WTC11 (cell line): ENCODE measurements around the gene ZNF672. TPM values are rescaled to one million over a fixed set of nuclear protein-coding genes. Genes with fewer than 3 reads are reported as not detected.

Experiments used
- ATAC-seq: fragments of 200-7000 bp; cut with Tn5 transposase; 2 replicates; pipeline ENCODE4 v1.10.0; 2021; ENCODE audit warnings: mild to moderate bottlenecking, moderate library complexity
- CTCF ChIA-PET: fragments of 300-600 bp; sonication (Branson Sonifier 250); formaldehyde crosslinking; loops from one replicate; lab custom pipeline; 2021; ENCODE audit warnings: antibody characterized with exemption; lab: Charles Lee
- POLR2A ChIA-PET: fragments of 350-600 bp; sonication (Branson Sonifier 250); formaldehyde crosslinking; loops from one replicate; lab custom pipeline; 2021; ENCODE audit warnings: antibody characterized with exemption; lab: Charles Lee
- DNase-seq: peaks from one replicate; pipeline ENCODE4 v3.0.0; 2021; ENCODE audit warnings: low spot score
- H3K27ac Mint-ChIP-seq: 2 replicates; pipeline ENCODE4 v1.8.0; 2021; ENCODE audit warnings: mixed read lengths
- H3K27me3 Mint-ChIP-seq: 2 replicates; pipeline ENCODE4 v1.8.0; 2021; ENCODE audit warnings: low read depth, mild to moderate bottlenecking, moderate library complexity, mixed read lengths
- H3K36me3 Mint-ChIP-seq: 2 replicates; pipeline ENCODE4 v1.8.0; 2021; ENCODE audit warnings: mixed read lengths
- H3K4me1 Mint-ChIP-seq: 2 replicates; pipeline ENCODE4 v1.8.0; 2022; ENCODE audit warnings: mixed read lengths
- H3K4me3 Mint-ChIP-seq: 2 replicates; pipeline ENCODE4 v1.8.0; 2021; ENCODE audit warnings: mild to moderate bottlenecking, moderate library complexity, mixed read lengths
- H3K9me3 Mint-ChIP-seq: 2 replicates; pipeline ENCODE4 v1.8.0; 2021; ENCODE audit warnings: mixed read lengths
- CREM ChIP-seq: sonication (generic); formaldehyde crosslinking; IDR thresholded peaks from 2 replicates; pipeline ENCODE4 v1.8.1; 2022; ENCODE audit warnings: mild to moderate bottlenecking, missing genetic modification reagents, moderate library complexity
- EMX1 ChIP-seq: fragments of 250-450 bp; sonication (Bioruptor Pico); IDR thresholded peaks from 2 replicates; pipeline ENCODE4 v1.8.0; 2021; ENCODE audit warnings: mild to moderate bottlenecking
- ERG ChIP-seq: fragments of 250-450 bp; sonication (Bioruptor Pico); IDR thresholded peaks from 2 replicates; pipeline ENCODE4 v1.8.0; 2021; ENCODE audit warnings: mild to moderate bottlenecking
- IRF1 ChIP-seq: sonication (generic); formaldehyde crosslinking; IDR thresholded peaks from 2 replicates; pipeline ENCODE4 v1.8.0; 2023; ENCODE audit warnings: missing genetic modification reagents
- MXD4 ChIP-seq: fragments of 250-450 bp; sonication (Bioruptor Pico); IDR thresholded peaks from 2 replicates; pipeline ENCODE4 v1.8.0; 2021; ENCODE audit warnings: mild to moderate bottlenecking, moderate library complexity, borderline replicate concordance
- NR1H2 ChIP-seq: sonication (generic); formaldehyde crosslinking; IDR thresholded peaks from 2 replicates; pipeline ENCODE4 v1.9.0; 2021; ENCODE audit warnings: mild to moderate bottlenecking, moderate library complexity, missing genetic modification reagents
- USF2 ChIP-seq: sonication (generic); formaldehyde crosslinking; IDR thresholded peaks from 2 replicates; pipeline ENCODE4 v1.8.1; 2023; ENCODE audit warnings: mild to moderate bottlenecking, missing genetic modification reagents, moderate library complexity
- ZNF232 ChIP-seq: sonication (generic); formaldehyde crosslinking; IDR thresholded peaks from 2 replicates; pipeline ENCODE4 v1.8.0; 2022; ENCODE audit warnings: mild to moderate bottlenecking, missing genetic modification reagents
- ZNF317 ChIP-seq: sonication (generic); formaldehyde crosslinking; IDR thresholded peaks from 2 replicates; pipeline ENCODE4 v1.8.1; 2023; ENCODE audit warnings: low read depth, mild to moderate bottlenecking, moderate library complexity, missing genetic modification reagents, borderline replicate concordance
- ZNF423 ChIP-seq: fragments of 250-450 bp; sonication (Bioruptor Pico); IDR thresholded peaks from 2 replicates; pipeline ENCODE4 v2.1.2; 2022; ENCODE audit warnings: mild to moderate bottlenecking, moderate library complexity
- ZNF512 ChIP-seq: sonication (generic); formaldehyde crosslinking; IDR thresholded peaks from 2 replicates; pipeline ENCODE4 v1.8.1; 2022; ENCODE audit warnings: missing genetic modification reagents, borderline replicate concordance
- ZNF671 ChIP-seq: fragments of 250-450 bp; sonication (Bioruptor Pico); IDR thresholded peaks from 2 replicates; pipeline ENCODE4 v1.8.0; 2021; ENCODE audit warnings: mild to moderate bottlenecking
- total RNA-seq: library from RNA; stranded (reverse); gene quantifications from 3 replicates; pipeline ENCODE4 v1.2.3, GENCODE V29; 2021
- TF ChIP-seq, protein P1 (sequence below): sonication (generic); formaldehyde crosslinking; IDR thresholded peaks from 2 replicates; pipeline ENCODE4 v1.8.1; 2022; ENCODE audit warnings: mild to moderate bottlenecking, missing genetic modification reagents, moderate library complexity, borderline replicate concordance

Gene ZNF672
- total RNA-seq, 1 experiment from 2014 or later, result 37.9 TPM

- DNase-seq, result no peak
Observed at GRCh38 chr1:248844526-248844925, 6.5 kb downstream of the ZNF672 start.

DNA sequence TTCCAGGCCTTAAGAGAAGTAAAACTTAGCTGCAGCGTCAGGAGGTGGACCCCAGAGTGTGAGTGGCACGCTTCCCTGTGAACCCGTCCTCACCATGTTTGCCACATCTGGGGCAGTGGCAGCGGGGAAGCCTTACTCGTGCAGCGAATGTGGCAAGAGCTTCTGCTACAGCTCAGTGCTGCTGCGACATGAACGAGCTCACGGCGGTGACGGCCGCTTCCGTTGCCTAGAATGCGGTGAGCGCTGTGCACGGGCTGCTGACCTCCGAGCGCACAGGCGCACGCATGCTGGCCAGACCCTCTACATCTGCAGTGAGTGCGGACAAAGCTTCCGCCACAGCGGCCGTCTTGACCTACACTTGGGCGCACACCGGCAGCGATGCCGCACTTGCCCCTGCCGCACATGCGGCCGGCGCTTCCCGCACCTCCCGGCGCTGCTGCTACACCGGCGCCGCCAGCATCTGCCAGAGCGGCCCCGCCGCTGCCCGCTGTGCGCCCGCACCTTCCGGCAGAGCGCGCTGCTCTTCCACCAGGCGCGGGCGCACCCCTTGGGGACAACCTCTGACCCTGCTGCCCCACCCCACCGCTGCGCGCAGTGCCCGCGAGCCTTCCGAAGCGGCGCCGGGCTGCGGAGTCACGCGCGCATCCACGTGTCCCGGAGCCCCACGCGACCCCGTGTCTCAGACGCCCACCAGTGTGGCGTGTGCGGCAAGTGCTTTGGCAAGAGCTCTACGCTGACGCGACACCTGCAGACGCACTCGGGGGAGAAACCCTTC, 9.3 kb downstream of the ZNF672 start:
- peaks cover 25% of the 10 kb centered on the region for H3K36me3 Mint-ChIP-seq
- TF ChIP-seq EMX1 (CRISPR knock-in tag), result no peak
- no peak for TF ChIP-seq USF2 (CRISPR knock-in tag)
- no peak for TF ChIP-seq ZNF423
- TF ChIP-seq IRF1 (CRISPR knock-in tag), result no peak
- no peak for TF ChIP-seq ZNF232 (CRISPR knock-in tag)
- TF ChIP-seq MXD4 (CRISPR knock-in tag), result no peak
- TF ChIP-seq, protein P1, sequence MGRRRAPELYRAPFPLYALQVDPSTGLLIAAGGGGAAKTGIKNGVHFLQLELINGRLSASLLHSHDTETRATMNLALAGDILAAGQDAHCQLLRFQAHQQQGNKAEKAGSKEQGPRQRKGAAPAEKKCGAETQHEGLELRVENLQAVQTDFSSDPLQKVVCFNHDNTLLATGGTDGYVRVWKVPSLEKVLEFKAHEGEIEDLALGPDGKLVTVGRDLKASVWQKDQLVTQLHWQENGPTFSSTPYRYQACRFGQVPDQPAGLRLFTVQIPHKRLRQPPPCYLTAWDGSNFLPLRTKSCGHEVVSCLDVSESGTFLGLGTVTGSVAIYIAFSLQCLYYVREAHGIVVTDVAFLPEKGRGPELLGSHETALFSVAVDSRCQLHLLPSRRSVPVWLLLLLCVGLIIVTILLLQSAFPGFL (CRISPR knock-in tag), result no peak
- TF ChIP-seq ERG (CRISPR knock-in tag), result no peak
- no peak for TF ChIP-seq ZNF317
- POLR2A ChIA-PET, result interaction anchor here (1.0 kb wide), 1 partner anchor 11 kb away, joined by 3 read pairs; no protein-coding TSS in a partner anchor
- H3K9me3 Mint-ChIP-seq, result no peaks in the 10 kb centered on the region
- no peaks in the 10 kb centered on the region for H3K27me3 Mint-ChIP-seq
- CTCF ChIA-PET, result interaction anchor here (0.6 to 2.4 kb wide), 2 partner anchors 11 to 36 kb away, joined by 3 to 9 read pairs; partner anchors contain the start of gene ZNF692
- H3K4me1 Mint-ChIP-seq, result no peaks in the 10 kb centered on the region
- no peak overlapping the region for H3K4me3 Mint-ChIP-seq
- ATAC-seq (no peak), DNase-seq (no peak)
- no peak overlapping the region for H3K27ac Mint-ChIP-seq

More at GRCh38 chr1:248844526-248844925, 6.5 kb downstream of the ZNF672 start:
- Mint-ChIP-seq H3K4me1 (peaks cover 2% of the 10 kb centered on the region), H3K9me3 (no peaks in the 10 kb centered on the region), H3K4me3 (no peak overlapping the region), H3K36me3 (peaks cover 22% of the 10 kb centered on the region), H3K27ac (no peak overlapping the region)
- CTCF ChIA-PET, result interaction anchor here (1.1 kb wide), 1 partner anchor 14 kb away, joined by 3 read pairs; the partner anchor contains the start of gene ZNF692
- no peak for ATAC-seq
- TF ChIP-seq ZNF671 (CRISPR knock-in tag) (no peak), CREM (CRISPR knock-in tag) (no peak), NR1H2 (CRISPR knock-in tag) (no peak), ZNF512 (CRISPR knock-in tag) (no peak)
- TF ChIP-seq, protein P1 (CRISPR knock-in tag), result no peak
- TF ChIP-seq, all 79 proteins: peak for 0
- POLR2A ChIA-PET, result no interaction called here
- H3K27me3 Mint-ChIP-seq, result no peaks in the 10 kb centered on the region
